Activated CD8-positive, alpha-beta memory T cell treated with anti-CD3 and anti-CD28 coated beads, Interleukin-2, amount 50 U/mL, for 1 hour (primary cell): ENCODE measurements around the gene XK.
"Not testable (repeated sequence)": the region's sequence is repeated elsewhere in the genome, so short reads cannot be mapped to it uniquely, and the experiment has no call there.

Source experiments
- DNase-seq: peaks from one replicate; pipeline ENCODE4 v3.0.0-alpha.2; 2020; ENCODE audit errors: extremely low read depth

XK gene

GRCh38 chrX:37685381-37686359, at the start of gene XK:
Gene XK, plus strand, starts transcription at chrX:37685791. Its CDS starts 171 bp downstream, at chrX:37685962.
- no peak for DNase-seq

- no peak for DNase-seq
Measured at GRCh38 chrX:37638047-37638446, 47.5 kb upstream of the XK start.

- no peak for DNase-seq
Measured at GRCh38 chrX:37640142-37640541, 45.4 kb upstream of the XK start.

- DNase-seq = no peak
Measured at GRCh38 chrX:37641859-37642258, 43.7 kb upstream of the XK start.

- DNase-seq = no peak
Measured at GRCh38 chrX:37644381-37645305, 40.9 kb upstream of the XK start.

DNA sequence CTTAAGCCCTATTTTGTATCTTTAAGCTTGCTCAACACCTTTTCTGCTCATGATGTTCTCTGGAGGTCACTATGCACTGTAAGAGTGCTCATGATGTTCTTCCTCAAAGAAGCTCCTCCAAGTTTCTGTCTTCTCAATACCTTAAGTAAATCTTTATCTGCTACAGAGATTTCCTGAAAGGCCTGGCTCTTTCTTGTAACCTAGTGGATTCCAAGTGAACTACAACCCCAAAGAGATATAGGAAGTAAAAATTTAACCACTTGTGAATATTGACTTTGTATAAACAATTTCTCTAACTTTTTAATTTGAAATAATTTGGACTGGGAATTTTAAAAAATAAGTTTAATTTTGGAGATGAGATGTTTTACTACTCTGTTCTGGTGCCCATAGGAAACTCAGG, 39.3 kb upstream of the XK start:
- no peak for DNase-seq

- DNase-seq = not testable (repeated sequence)
Measured at GRCh38 chrX:37650879-37651278, 34.7 kb upstream of the XK start.

DNA sequence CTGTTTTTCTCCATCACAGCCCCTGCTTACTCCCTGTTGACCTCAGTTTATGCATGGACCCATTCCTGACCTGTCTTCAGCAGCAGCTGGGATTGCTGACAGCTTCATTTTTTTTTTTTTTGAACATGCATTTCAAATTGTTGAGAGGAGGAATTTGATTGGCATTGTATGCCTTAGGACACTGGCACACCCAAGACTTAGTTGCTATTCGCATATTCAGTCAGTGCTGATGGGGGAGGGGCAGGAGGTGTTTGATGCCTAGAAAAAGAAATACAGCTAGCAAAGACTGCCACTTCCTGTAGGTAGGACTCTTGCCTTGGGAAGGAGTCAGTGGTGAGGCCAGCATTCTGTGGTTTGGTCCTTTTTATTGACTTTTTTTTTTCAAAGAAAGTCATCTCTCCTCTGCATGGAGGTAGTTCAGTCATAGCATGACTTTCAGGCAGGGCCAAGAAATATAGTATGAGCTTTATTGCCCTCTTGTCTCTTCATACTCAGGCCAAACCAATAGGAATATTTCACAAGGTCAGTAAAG, 33.6 kb upstream of the XK start:
- DNase-seq = no peak

- no peak for DNase-seq
Measured at GRCh38 chrX:37652589-37653231, 32.9 kb upstream of the XK start.

DNA sequence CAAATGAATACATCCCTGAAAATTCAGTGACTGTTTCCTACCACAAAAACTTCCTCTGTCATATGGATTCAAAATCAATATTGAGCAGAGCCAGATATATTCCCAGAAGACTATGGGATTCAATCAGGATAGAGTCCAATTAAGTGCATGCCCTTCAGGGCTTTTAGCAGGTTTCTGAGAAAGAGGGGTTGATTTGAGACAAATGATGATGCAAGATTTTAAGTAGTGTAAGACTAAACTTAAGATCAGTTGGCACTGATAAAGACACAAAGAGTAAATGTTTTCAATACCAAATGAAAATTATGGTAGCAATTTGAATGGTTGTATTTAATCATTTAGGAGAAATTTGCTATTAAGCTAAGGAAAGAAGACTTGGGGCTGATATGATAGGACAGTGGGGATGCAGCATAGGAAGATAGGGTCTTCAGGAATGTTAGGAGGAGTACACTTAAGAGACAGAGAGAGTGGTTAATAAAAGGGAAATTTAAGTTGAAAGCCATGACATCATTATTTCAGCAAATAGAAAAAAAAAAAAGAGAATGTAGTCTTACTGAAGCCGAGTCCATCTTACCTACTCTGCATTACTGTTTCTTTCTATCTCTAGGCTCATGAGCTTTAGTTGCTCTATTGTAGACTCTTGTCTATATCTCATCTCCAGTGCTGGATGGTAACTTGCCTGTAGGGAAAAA, 32.0 kb upstream of the XK start:
- DNase-seq = no peak

GRCh38 chrX:37658343-37659030, 27.1 kb upstream of the XK start:
- DNase-seq = no peak

DNA sequence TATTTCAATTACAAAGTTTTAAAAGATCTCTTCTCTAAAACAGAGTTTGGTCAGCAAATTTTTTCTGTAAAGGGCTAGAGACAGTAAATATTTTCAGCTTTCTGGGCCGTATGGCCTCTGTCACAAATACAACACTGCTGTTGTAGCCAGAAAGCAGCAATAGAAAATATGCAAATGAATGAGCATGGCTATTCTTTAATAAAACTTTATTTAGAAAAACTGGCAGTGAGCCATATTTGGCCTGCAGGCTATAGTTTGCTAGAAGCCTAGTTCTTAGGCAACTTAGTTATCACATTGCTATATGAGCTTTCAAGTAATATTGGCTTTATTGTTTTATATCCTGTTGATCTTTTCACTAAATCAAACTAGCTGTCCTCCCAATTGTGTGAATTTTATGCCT, 26.5 kb upstream of the XK start:
- no peak for DNase-seq

DNA sequence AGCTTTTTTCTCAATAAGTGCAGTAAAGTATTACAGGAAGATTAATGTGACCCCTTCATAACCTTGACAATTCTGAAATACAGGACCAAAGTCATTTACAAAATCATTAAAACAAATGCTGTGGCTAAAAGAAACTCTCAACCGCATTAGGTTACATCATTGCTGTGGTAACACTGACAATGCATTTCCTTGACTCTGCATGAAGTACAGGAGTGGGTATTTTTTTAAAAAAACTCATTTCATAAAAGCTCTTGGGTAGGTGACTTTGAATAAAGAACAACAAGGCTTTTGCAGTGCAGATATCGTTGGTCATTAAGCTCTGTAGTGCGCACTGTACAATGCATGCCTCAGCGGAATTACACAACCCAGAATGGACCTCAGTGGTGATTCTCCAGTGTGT, 23.4 kb upstream of the XK start:
- no peak for DNase-seq

DNA sequence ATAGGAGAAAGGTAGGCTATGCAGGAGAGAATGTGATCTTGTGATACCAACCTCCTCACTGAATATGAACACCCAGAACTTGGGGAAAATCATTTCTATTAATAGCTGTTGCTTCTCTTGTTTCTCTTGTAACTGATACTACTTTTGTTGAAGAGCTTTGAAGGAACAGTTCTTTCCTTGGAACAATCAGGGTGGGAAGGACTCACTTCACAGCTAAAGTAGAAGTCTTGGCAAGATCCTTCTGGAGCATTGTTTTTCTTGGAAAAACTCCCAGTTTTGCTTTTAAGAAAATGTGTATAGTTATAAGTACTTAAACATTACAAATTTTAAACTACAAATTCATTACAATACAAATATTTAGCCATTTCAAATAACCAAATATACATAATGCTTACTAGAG, 19.1 kb upstream of the XK start:
- no peak for DNase-seq

DNA sequence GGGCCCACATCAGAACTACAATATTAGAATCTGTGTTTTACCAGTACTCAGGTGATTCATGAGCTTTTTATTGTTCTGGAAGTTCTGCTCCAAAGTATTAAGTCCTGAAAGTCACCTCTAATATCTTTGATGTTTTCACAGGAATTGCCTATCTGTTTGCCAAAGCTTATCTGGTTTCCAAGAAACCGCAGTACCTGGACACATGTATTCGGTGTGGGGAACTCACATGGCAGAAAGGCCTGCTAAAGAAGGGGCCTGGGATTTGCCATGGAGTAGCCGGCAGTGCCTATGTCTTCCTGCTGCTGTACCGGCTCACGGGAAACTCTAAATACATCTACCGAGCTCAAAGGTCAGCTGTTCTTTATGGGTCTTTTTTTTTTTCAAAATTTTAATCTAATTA, 18.4 kb upstream of the XK start:
- no peak for DNase-seq

DNA sequence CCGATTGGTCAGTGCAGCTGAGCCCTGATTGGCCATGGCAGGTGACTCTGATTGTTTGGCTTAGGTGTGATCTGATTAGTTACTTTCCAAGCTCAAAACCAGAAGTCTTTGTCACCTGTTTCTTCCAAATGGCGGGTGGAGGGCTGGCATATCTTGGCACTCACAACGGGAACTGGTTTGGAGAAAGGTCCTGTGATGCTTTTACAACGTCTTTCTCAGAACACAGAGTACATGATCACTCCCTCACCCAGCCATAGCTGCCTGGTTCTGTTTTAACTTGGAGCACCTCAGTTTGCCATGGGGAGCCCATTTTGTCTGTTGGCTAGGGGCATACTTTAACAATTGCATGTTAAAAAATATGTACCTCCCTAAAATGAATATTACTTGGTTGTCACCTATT, 13.0 kb upstream of the XK start:
- no peak for DNase-seq

DNA sequence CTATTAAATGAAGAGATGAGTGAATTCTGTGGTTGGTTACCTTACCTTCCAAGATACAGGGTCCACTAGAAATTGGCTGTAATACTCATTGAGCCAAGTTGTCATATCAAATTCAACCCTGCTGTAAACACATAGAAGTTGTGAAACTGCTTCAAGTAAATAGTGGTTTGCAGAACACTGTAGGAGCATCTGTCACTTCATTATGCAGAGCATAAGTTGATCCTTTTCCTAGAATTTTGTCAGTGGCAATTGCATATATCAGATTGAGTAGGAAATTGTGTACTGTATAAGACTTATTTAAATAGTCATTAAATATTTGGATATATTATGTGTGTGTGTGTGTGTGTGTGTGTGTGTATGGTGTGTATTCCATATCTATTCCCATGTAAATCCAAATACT, 8.8 kb upstream of the XK start:
- DNase-seq = no peak

DNA sequence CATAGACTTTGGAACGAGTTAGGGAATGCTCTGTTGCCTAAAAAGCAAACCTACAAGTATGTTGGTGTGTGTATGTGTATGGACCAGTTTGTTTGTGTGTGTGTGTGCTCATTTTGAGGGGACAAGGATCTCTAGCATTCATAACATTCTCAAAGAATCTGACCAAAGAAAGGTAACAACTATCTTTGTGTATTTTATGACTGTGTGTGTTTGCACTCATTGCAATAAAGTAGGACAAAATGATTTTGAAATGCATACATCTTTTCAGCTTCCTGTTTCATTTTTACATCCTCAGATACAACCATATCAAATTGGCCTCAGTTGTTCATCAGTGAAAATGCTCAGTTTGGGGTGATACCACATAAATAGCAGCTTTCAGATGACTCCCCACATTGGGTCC, 8.3 kb upstream of the XK start:
- no peak for DNase-seq

GRCh38 chrX:37677765-37678164, 7.8 kb upstream of the XK start:
- DNase-seq = no peak

DNA sequence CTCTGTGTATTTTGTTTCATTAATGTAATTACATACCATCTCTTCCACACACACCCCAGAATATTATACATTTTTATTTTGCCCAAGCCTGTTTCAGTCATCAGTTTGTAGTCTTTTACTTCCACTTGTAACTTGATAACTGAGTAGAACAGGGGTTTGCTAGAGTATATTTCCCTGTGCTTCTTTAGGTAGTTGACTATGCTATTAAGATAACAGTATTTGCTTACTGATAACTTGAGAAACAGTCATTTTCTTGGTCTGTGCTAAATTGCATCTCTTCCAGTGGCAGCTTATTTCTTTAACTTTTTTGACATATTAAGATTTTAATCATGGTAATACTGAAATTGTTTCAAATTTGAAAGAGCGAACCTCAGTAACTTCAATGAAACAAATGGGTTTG, 7.0 kb upstream of the XK start:
- DNase-seq = no peak

DNA sequence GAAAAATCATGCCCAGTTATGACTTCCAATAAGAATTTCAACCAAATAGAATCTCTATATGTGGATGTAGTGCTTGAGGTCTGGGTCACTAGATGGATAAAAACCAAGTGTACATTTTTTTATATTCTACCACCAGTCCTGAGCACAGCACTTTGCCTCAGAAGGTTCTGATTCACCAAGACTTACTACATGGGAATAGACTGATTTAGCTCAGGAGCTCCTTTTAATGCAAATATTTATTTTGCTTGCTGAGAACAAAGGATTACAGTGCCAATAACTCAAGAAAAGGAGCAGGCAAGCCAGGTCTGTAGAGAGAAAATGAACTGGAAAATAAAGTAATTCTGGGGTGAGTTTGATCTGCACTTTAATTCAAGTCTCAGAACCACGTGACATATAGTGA, 6.4 kb upstream of the XK start:
- no peak for DNase-seq
